ENCODE measurements around the gene ZCCHC8. TPM values are rescaled to one million over a fixed set of nuclear protein-coding genes. Genes with fewer than 3 reads are reported as not detected.
A peak's percentile ranks its signal among the peaks of the same experiment; 100 is the strongest.
"Not testable (repeated sequence)": the region's sequence is repeated elsewhere in the genome, so short reads cannot be mapped to it uniquely, and the experiment has no call there.

Gene ZCCHC8
- total RNA-seq, 1 experiment from 2014 or later: 15.7 TPM

- no peak for DNase-seq (ENCODE audit: low spot score)
Measured at GRCh38 chr12:122473543-122474323, 27.0 kb downstream of the ZCCHC8 start.

GRCh38 chr12:122471324-122472226 is 29.2 kb downstream of the ZCCHC8 start:
- DNase-seq (ENCODE audit: low spot score): peak; percentile 76

DNA sequence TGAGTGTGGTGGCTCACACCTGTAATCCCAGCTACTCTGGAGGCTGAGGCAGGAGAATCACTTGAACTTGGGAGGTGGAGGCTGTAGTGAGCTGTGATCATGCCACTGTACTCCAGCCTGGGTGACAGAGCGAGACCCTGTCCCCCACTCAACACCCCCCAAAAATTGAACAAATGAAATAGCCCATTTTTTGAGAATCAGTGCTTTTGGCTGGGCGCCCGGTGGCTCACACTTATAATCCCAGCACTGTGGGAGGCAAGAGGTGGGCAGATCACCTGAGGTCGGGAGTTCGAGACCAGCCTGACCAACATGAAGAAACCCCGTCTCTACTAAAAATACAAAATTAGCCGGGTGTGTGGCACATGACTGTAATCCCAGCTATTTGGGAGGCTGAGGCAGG is 30.2 kb downstream of the ZCCHC8 start:
- DNase-seq (ENCODE audit: low spot score): not testable (repeated sequence)

GRCh38 chr12:122469856-122470255 is 30.9 kb downstream of the ZCCHC8 start:
- not testable (repeated sequence) for DNase-seq (ENCODE audit: low spot score)

GRCh38 chr12:122467983-122468382 is 32.7 kb downstream of the ZCCHC8 start:
- peak; percentile 80 for DNase-seq (ENCODE audit: low spot score)

- DNase-seq (ENCODE audit: low spot score): peak; percentile 61
Measured at GRCh38 chr12:122464317-122465042, 36.3 kb downstream of the ZCCHC8 start.

- DNase-seq (ENCODE audit: low spot score): no peak
Measured at GRCh38 chr12:122460641-122461040, 40.1 kb downstream of the ZCCHC8 start.

- DNase-seq (ENCODE audit: low spot score): no peak
Measured at GRCh38 chr12:122460061-122460460, 40.7 kb downstream of the ZCCHC8 start.

DNA sequence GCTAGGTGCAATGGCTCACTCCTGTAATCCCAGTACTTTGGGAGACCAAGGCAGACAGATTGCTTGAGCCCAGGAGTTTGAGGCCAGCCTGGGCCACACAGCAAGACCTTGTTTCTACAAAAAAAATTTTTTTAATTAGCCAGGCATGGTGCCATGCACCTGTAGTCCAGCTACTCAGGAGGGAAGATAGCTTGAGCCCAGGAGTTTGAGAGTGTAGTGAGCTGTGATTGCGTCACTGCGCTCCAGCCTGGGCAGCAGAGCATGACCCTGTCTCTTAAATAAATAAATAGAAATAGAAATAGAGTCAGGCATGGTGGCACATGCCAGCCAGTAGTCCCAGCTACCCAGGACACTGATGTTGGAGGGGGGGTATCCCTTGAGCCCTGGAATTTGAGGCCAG is 41.5 kb downstream of the ZCCHC8 start:
- no peak for DNase-seq (ENCODE audit: low spot score)

DNA sequence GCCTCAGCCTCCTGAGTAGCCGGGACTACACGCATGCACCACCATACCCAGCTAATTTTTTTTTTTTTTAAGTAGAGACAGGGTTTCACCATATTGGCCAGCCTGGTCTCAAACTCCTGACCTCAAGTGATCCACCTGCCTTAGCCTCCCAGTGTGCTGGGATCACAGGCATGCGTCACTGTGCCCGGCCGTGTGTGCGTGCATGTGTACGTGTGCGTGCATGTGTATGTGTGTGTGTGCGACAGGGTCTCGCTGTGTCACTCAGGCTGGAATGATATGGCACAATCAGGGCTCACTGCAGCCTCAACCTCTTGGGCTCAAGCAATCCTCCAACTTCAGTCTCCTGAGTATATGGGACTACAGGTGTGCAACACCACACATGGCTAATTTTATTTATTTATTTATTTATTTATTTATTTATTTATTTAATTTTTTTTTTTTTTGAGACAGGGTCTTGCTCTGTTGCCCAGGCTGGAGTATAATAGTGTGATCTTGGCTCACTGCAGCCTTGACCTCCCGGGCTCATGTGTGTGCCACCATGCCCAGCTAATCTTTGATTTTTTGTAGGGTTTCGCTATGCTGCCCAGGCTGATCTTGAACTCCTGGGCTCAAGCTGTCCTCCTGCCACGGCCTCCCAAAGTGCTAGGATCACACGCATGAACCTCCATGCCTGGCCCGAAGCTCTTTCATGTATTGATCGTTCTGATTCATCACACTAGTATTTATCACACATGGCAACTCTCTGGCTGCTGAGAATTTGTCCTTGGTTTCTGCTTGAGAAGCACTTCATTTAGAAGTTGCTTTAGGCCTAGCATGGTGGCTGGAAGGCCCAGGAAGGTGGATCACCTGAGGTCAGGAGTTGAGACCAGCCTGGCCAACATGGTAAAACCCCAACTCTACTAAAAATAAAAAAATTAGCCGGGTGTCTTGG is 42.4 kb downstream of the ZCCHC8 start:
- no peak for DNase-seq (ENCODE audit: low spot score)

- no peak for DNase-seq (ENCODE audit: low spot score)
Measured at GRCh38 chr12:122457627-122458026, 43.1 kb downstream of the ZCCHC8 start.

DNA sequence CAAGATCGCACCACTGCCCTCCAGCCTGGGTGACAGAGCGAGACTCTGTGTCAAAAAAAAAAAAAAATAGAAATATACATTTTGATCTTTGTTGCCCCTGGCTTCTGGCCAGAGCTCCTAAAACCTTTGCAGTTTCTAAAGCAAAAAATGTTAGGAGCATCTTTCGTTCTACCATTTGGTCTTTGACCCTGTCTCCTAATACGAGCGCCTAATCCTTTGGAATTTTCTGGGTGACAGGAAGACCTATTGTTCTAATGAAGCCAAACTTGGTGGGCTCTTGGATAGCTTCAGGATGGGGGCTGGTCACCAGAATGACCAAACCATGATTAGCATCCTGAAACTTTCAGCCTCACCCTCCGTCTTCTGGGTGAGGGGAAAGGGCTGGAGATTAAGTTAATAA is 46.0 kb downstream of the ZCCHC8 start:
- DNase-seq (ENCODE audit: low spot score): no peak

DNA sequence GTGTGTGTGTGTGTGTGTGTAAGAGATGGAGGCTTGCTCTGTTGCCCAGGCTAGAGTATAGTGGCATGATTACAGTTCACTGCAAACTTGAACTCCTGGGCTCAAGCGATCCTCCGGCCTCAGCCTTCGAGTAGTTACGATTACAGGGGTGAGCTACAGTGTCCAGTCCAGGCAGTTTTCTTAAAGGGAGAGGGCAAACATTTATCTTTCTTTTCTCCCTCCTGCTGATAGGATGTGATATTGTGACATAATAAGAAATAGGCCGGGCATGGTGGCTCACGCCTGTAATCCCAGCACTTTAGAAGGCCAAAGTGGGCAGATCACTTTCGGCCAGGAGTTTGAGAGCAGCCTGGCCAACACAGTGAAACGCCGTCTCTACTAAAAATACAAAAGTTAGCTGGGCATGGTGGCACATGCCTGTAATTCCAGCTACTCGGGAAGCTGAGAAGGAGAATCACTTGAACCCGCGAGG is 46.4 kb downstream of the ZCCHC8 start:
- DNase-seq (ENCODE audit: low spot score): no peak

DNA sequence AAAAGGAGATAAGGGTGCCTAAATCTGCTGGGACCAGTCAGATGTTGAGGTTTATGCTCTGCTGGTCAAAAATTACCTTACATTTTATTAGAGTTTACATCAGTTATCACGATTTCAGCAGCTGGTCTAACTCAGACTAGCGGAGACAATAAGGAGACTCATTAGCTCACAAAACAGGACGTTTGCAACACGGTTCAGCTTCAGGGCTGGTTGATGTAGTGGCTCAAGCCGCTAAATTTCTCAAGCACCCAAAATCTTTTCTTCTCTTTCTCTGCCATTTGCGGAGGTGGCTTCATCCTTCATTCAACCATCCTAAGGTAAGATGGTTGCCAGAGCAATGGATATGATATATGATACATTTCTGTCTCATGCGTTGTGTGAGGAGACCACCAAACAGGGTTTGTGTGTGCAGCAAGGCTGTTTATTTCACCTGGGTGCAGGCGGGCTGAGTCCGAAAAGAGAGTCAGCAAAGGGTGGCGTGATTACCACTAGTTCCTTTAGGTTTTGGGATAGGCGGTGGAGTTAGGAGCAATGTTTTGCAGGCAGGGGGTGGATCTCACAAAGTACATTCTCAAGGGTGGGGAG is 47.9 kb downstream of the ZCCHC8 start:
- no peak for DNase-seq (ENCODE audit: low spot score)

GRCh38 chr12:122449317-122449716 is 51.4 kb downstream of the ZCCHC8 start:
- DNase-seq (ENCODE audit: low spot score): peak; percentile 83

- not testable (repeated sequence) for DNase-seq (ENCODE audit: low spot score)
Measured at GRCh38 chr12:122447825-122448224, 52.9 kb downstream of the ZCCHC8 start.

DNA sequence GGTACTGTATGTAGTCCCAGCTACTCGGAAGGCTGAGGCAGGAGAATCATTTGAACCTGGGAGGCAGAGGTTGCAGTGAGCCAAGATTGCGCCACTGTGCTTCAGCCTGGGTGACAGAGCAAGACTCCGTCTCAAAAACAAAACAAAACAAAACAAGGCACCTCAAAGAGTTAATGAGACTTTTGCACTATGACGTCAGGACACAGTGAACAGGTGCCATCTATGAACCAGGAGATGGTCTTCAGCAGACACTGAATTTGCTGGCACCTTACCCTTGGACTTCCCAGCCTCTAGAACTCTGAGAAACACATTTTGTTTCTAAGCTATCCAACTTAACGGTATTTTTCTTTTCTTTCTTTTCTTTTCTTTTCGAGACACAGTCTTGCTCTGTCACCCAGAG is 54.3 kb downstream of the ZCCHC8 start:
- DNase-seq (ENCODE audit: low spot score): not testable (repeated sequence)

DNA sequence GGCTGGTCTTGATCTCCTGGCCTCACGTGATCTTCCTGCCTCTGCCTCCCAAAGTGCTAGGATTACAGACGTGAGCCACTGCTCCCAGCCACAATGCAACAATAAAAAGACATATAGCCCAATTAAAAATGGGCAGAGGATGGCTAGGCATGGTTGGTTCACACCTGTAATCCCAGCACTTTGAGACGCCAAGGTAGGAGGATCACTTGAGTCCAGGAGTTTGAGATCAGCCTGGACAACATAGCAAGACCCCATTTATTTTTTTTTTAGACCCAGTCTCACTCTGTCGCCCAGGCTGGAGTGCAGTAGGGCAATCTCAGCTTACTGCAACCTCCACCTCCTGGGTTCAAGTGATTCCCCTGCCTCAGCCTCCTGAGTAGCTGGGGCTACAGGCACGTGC is 56.7 kb downstream of the ZCCHC8 start:
- DNase-seq (ENCODE audit: low spot score): not testable (repeated sequence)

DNA sequence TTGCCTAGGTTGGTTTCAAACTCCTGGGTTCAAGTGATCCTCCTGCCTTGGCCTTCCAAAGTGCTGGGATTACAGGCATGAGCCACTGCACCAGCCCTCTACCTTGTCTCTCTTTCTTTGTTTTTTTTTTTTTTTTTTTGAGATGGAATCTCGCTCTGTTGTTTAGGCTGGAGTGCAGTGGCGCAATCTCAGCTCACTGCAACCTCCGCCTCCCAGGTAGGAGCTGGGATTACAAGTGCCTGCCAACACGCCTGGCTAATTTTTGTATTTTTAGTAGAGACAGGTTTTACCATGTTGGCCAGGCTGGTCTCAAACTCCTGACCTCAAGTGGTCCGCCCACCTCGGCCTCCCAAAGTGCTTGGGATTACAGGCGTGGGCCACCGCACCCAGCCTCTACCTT is 61.9 kb downstream of the ZCCHC8 start:
- not testable (repeated sequence) for DNase-seq (ENCODE audit: low spot score)

DNA sequence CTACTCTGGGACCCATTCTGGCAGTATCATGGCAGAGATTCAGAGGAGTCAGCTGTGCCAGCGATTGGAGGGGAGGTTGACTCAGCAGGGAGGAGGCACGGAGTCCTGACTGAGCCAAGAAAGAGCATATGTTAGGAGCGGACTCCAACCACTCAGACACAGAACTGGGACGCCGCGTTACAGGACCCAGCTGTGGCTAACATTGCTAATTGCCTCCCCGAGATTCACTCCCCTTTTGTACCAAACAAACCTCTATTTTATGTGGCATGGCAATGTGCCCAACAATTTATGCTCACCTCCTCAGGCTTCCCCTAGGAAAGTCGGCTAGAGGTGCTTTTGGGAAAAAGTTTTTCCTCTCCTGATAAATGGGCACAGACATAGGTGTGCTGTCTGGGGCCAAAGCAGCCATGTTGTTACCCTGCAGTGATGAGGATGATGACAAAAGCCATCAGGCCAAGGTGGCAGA is 63.0 kb downstream of the ZCCHC8 start:
- DNase-seq (ENCODE audit: low spot score): no peak

Data from HT-29 (cell line).